Measurements from ENCODE around the gene MCF2L2.

The MCF2L2 gene

GRCh38 chr3:183317886-183318865, 110.2 kb downstream of the MCF2L2 start:
- no peak for DNase-seq

- DNase-seq = no peak
These were observed 111.1 kb downstream of the MCF2L2 start for GRCh38 chr3:183317271-183317670.

- DNase-seq = no peak
These were observed 112.7 kb downstream of the MCF2L2 start for GRCh38 chr3:183315739-183316138.

- DNase-seq = no peak
These were observed 114.7 kb downstream of the MCF2L2 start for GRCh38 chr3:183313764-183314163.

- DNase-seq = no peak
These were observed 115.1 kb downstream of the MCF2L2 start for GRCh38 chr3:183313351-183313750.

- no peak for DNase-seq
These were observed 116.0 kb downstream of the MCF2L2 start for GRCh38 chr3:183312433-183312832.

- DNase-seq = no peak
These were observed 117.5 kb downstream of the MCF2L2 start for GRCh38 chr3:183310936-183311335.

GRCh38 chr3:183309276-183309675, 119.1 kb downstream of the MCF2L2 start:
- no peak for DNase-seq

GRCh38 chr3:183308751-183309150, 119.7 kb downstream of the MCF2L2 start:
- DNase-seq = no peak

GRCh38 chr3:183307749-183308148, 120.7 kb downstream of the MCF2L2 start:
- DNase-seq = no peak

GRCh38 chr3:183306798-183307671, 121.4 kb downstream of the MCF2L2 start:
- DNase-seq = peak; percentile 37

GRCh38 chr3:183303690-183304089, 124.7 kb downstream of the MCF2L2 start:
- no peak for DNase-seq

GRCh38 chr3:183301937-183302580, 126.4 kb downstream of the MCF2L2 start:
- DNase-seq = no peak

- DNase-seq = no peak
These were observed 127.3 kb downstream of the MCF2L2 start for GRCh38 chr3:183300996-183301562.

- no peak for DNase-seq
These were observed 128.4 kb downstream of the MCF2L2 start for GRCh38 chr3:183299976-183300375.

- DNase-seq = no peak
These were observed 129.7 kb downstream of the MCF2L2 start for GRCh38 chr3:183298701-183299153.

GRCh38 chr3:183296944-183297343, 131.5 kb downstream of the MCF2L2 start:
- no peak for DNase-seq

- no peak for DNase-seq
These were observed 133.2 kb downstream of the MCF2L2 start for GRCh38 chr3:183295211-183295610.

- DNase-seq = no peak
These were observed 134.5 kb downstream of the MCF2L2 start for GRCh38 chr3:183293966-183294365.

GRCh38 chr3:183291497-183292031, 136.9 kb downstream of the MCF2L2 start:
- DNase-seq = no peak

- no peak for DNase-seq
These were observed 138.2 kb downstream of the MCF2L2 start for GRCh38 chr3:183290216-183290615.

GRCh38 chr3:183288117-183288516, 140.3 kb downstream of the MCF2L2 start:
- DNase-seq = no peak
